H7 (cell line): ENCODE measurements around the gene PDXDC1. TPM values are rescaled to one million over a fixed set of nuclear protein-coding genes. Genes with fewer than 3 reads are reported as not detected.
"Not testable (repeated sequence)": the region's sequence is repeated elsewhere in the genome, so short reads cannot be mapped to it uniquely, and the experiment has no call there.

Source experiments
- DNase-seq: peaks from one replicate; pipeline ENCODE4 v3.0.0; 2012
- H3K27me3 ChIP-seq: 2 replicates; pipeline ENCODE4 v1.6.0; 2011; ENCODE audit warnings: mild to moderate bottlenecking, low read length; ENCODE audit not compliant: control insufficient read depth, insufficient read depth
- H3K36me3 ChIP-seq: replicated peaks from 2 replicates; pipeline ENCODE4 v1.5.1; 2011; ENCODE audit warnings: low read length; ENCODE audit not compliant: control insufficient read depth, insufficient read depth
- H3K4me3 ChIP-seq: 2 replicates; pipeline ENCODE4 v1.5.1; 2011; ENCODE audit warnings: low read depth, mild to moderate bottlenecking, control low read depth, low read length, moderate library complexity; ENCODE audit not compliant: insufficient read depth
- total RNA-seq: library from RNA; depleted of rRNA; stranded (reverse); fragments of >200 nt; shearing (Covaris generic); gene quantifications from 2 replicates; pipeline ENCODE4 v1.2.3, GENCODE V29; 2014; rRNA removed

PDXDC1 gene
- total RNA-seq = 67.5 and 82.0 TPM in 2 replicates

DNA sequence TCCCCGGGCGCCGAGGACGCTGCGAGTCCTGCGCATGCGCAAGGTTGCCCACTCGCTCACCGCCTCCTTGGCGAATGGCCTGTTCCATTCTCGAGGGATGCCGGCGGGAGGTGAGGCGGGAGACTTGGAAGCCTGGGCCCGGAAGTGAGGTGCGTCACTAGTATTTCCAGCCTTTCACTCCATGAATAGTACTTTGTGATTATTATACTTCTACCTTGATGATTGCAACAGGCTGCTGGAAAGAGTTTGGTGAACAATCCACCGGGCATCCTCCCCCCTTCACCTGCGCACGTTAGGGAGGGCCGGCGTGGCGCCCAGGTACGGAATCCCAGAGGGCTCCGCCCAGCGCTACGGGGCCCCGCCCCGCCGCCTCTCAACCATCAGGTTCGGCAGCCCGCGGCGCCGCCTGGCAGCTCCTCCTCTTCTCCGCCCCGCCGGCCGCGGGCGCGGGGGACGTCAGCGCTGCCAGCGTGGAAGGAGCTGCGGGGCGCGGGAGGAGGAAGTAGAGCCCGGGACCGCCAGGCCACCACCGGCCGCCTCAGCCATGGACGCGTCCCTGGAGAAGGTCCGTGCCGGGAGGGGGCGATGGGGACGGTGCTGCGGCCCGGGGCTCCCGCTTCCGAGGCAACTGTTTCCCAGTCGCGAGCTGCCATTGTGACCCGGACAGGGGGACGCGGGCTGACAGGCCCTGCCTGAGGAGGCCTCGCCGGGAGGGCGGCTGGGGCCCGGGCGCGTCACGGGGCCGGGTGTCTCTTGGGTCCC is at the start of gene PDXDC1:
PDXDC1 (plus strand) TSS at position 371 of the 762 bp plus-strand sequence; CDS start at position 545, 174 bp downstream.
- not testable (repeated sequence) for H3K27me3 ChIP-seq
- peak; percentile 99 for DNase-seq

DNA sequence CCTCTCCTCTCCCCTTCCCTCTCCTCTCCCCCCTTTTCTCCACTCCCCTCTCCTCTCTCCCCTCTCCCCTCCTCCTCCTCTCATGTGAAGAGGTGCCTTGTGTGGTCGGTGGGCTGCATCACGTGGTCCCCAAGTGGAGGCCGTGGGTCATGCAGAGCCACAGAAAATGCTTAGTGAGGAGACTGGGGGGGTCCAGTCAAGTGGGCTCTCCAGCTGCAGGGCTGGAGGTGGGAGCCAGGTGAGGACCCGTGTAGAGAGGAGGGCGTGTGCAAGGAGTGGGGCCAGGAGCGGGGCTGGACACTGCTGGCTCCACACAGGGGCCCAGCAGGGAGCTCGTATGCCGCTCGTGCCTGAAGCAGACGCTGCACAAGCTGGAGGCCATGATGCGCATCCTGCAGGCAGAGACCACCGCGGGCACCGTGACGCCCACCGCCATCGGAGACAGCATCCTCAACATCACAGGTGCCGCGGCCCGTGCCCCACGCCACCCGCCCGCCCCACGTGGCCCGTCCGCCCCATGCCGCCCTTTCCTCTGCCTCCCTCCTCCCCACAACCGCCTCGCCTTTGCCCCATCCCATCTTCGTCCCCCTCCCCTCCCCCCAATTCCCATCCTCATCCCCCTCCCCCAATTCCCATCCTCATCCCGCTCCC is 46.6 kb upstream of the PDXDC1 start:
- peak overlapping the region; percentile 17 for H3K4me3 ChIP-seq
- not testable (repeated sequence) for H3K36me3 ChIP-seq, DNase-seq, H3K27me3 ChIP-seq

More for the DNA sequence above, at the start of gene PDXDC1:
- peak within 1 kb of the TSS; percentile 97 for H3K4me3 ChIP-seq
- H3K36me3 ChIP-seq = not testable (repeated sequence)

DNA sequence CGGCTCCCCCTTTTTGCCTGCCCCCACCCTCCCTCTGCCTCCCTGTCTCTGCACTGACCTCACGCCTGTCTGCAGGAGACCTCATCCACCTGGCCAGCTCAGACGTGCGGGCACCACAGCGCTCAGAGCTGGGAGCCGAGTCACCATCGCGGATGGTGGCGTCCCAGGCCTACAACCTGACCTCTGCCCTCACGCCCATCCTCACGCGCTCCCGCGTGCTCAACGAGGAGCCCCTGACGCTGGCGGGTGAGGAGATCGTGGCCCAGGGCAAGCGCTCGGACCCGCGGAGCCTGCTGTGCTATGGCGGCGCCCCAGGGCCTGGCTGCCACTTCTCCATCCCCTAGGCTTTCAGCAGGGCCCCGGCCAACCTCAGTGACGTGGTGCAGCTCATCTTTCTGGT is 45.6 kb upstream of the PDXDC1 start:
- not testable (repeated sequence) for DNase-seq, H3K4me3 ChIP-seq, H3K36me3 ChIP-seq, H3K27me3 ChIP-seq

GRCh38 chr16:14930246-14930645 is 44.6 kb upstream of the PDXDC1 start:
- not testable (repeated sequence) for H3K4me3 ChIP-seq, H3K36me3 ChIP-seq, H3K27me3 ChIP-seq, DNase-seq

DNA sequence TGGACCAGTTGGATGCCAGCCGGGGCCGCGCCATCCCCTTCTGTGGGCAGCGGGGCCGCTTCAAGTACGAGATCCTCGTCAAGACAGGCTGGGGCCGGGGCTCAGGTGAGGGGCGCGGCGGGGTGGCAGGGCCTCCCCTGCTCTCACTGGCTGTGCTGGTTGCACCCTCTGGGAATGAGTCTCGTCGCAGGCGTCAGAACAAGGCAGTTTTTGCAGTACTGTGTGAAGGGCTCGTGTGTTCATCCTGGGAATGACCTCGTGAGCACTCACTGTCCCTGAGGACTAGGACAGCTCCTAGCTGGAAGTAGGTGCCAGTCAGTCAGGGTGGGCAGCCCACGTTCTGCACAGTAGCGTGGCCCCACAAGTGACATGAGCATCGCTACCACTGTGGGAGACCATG is 43.9 kb upstream of the PDXDC1 start:
- not testable (repeated sequence) for H3K4me3 ChIP-seq, H3K36me3 ChIP-seq, H3K27me3 ChIP-seq, DNase-seq

DNA sequence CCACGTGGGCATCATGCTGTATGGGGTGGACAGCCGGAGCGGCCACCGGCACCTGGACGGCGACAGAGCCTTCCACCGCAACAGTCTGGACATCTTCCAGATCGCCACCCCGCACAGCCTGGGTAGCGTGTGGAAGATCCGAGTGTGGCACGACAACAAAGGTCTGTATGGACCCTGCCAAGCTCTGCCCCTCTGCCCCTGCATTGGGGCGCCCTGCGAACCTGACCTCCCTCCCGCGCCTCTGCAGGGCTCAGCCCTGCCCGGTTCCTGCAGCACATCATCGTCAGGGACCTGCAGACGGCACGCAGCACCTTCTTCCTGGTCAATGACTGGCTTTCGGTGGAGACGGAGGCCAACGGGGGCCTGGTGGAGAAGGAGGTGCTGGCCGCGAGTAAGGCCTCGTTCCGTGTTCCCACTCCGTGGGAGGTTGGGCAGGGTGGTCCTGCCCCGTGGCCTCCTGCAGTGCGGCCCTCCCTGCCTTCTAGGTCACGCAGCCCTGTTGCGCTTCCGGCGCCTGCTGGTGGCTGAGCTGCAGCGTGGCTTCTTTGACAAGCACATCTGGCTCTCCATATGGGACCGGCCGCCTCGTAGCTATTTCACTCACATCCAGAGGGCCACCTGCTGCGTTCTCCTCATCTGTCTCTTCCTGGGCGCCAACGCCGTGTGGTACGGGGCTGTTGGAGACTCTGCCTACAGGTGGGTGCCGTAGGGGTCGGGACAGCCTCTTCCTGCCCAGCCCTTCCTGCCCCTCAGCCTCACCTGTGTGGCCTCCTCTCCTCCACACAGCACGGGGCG is 42.0 kb upstream of the PDXDC1 start:
- not testable (repeated sequence) for H3K36me3 ChIP-seq, H3K27me3 ChIP-seq, H3K4me3 ChIP-seq, DNase-seq

DNA sequence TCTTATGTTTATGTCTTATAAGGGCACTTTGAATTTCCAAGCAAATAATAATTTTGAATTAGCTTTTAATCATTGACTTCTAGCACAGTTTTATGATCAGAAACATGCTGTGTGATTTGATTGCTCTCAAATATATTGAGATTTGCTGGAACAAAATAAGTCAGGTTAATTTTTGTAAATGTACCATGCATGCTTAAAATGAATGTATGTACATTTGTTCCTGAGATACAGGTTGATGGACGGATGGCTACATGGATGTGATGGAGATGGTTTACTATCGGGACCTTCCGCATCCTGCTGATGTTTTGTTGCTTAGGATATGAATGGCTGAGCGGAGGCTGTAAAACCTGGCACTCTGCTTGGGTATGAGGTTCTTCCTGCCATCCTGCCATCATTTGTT is 37.7 kb upstream of the PDXDC1 start, which contains the start of gene NPIPA1:
NPIPA1 (plus strand) TSS at position 301 of the 400 bp plus-strand sequence; CDS start at position 301, 0 bp downstream.
- not testable (repeated sequence) for DNase-seq, H3K4me3 ChIP-seq, H3K27me3 ChIP-seq, H3K36me3 ChIP-seq

GRCh38 chr16:14937994-14938393 is 36.8 kb upstream of the PDXDC1 start:
- not testable (repeated sequence) for H3K4me3 ChIP-seq, H3K27me3 ChIP-seq, H3K36me3 ChIP-seq, DNase-seq

GRCh38 chr16:14942686-14943085 is 32.1 kb upstream of the PDXDC1 start:
- H3K27me3 ChIP-seq, H3K4me3 ChIP-seq, DNase-seq, H3K36me3 ChIP-seq: not testable (repeated sequence)

GRCh38 chr16:14955546-14956231 is 19.1 kb upstream of the PDXDC1 start:
- no peaks in the 10 kb centered on the region for H3K36me3 ChIP-seq
- H3K4me3 ChIP-seq = no peak overlapping the region
- no peaks in the 10 kb centered on the region for H3K27me3 ChIP-seq
- peak; percentile 38 for DNase-seq

- H3K4me3 ChIP-seq = no peak overlapping the region
- no peaks in the 10 kb centered on the region for H3K27me3 ChIP-seq
- DNase-seq = peak; percentile 45
- no peaks in the 10 kb centered on the region for H3K36me3 ChIP-seq
These were observed 17.1 kb upstream of the PDXDC1 start for GRCh38 chr16:14957576-14958322.

- DNase-seq = no peak
- Histone ChIP-seq H3K4me3 (no peak overlapping the region), H3K36me3 (no peaks in the 10 kb centered on the region), H3K27me3 (no peaks in the 10 kb centered on the region)
These were observed 16.6 kb upstream of the PDXDC1 start for GRCh38 chr16:14958323-14958600.

DNA sequence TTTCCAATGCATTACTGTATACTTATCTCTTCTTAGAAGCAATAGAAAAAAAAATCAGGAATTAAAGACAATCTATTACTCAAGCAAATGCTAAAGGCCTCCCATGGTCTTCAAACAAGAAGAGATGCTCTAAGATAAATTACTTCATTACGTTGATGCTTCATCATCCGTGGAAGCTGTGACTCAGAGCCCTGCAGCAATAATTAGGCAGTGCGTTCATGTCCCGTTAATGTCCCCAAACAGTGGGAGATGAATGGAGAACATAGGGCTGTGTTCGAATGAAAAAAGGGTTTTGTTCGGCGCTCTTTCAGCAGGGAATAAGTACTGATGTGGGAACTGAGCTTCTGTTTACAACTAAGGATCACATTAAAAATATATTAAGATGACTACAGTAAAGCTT is 15.9 kb upstream of the PDXDC1 start:
- H3K36me3 ChIP-seq = no peaks in the 10 kb centered on the region
- no peak for DNase-seq
- no peaks in the 10 kb centered on the region for H3K27me3 ChIP-seq
- H3K4me3 ChIP-seq = no peak overlapping the region
